Measurements from ENCODE around the gene ANKRD10. TPM values are rescaled to one million over a fixed set of nuclear protein-coding genes. Genes with fewer than 3 reads are reported as not detected.

Gene ANKRD10
- 100 to 1,000 TPM; 106 to 225 (median 159) TPM for total RNA-seq
- polyA plus RNA-seq: 100 to 1,000 TPM in 1 of 3 donors, 10 to 100 TPM in 2; 82.0 to 123 (median 99.3) TPM
- long read RNA-seq, donor 1, transcript ANKRD10-201 (6 exons, 2,495 nt): major isoform, 65 of 122 reads
- long read RNA-seq, donor 1, partial matches to known transcripts: 30 of 122 reads
- long read RNA-seq, donor 1, other reads (novel, unspliced or antisense): 26 of 122 reads
- long read RNA-seq, donor 2, transcript ANKRD10-201 (6 exons, 2,495 nt): major isoform, 83 of 168 reads
- long read RNA-seq, donor 2, partial matches to known transcripts: 48 of 168 reads
- long read RNA-seq, donor 2, other reads (novel, unspliced or antisense): 35 of 168 reads

DNA sequence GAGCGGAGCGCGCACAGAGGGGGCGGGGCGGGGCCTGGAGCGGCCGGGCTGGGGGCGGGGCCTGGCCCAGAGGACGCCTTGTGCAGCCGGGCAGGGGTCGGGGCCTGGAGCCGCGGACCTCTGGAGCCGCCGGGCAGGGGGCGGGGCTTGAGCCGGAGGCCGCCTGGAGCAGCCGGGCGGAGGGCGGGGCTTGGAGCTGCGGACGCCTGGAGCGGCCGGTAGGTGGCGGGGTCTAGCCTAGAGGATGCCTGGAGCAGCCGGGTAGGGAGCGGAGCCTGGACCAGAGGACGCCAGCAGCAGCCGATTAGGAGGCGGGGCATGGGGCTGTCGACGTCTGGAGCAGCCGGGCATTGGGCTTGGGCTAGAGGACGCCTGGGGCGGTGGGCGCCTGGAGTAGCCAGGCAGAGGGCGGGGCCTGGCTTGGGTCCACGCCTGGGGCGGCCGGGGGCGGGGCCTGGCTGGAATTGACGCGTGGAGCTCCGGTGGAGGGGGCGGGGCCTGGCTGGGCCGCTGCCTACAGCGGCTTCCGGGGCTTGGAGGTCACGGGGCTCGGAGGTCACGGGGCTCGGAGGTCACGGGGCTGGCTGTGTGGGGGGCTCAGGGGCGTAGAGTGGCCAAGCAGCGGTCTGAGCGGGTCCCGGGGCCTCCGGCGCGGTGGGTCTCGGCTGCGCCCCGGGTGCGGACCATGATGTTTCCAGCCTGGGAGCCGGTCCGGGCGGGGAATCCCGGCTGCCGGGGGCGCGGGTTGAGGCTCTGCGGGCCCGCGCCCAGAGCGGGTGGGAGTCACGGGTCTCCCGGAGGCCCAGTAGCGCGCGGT lies at the start of gene ANKRD10:
ANKRD10 (minus strand) TSS at position 13 of the 817 bp plus-strand sequence. CDS start 135 bp downstream, outside the sequence.
- Histone ChIP-seq H3K4me3 (peak within 1 kb of the TSS; percentile 89), H3K36me3 (ENCODE audit: insufficient read depth in 1 of 2, low read depth in 1 of 2) (peaks cover 0 to 2% of the 10 kb centered on the region in 2 donors), H3K9me3 (no peaks in the 10 kb centered on the region), H3K27me3 (ENCODE audit: insufficient read depth in 3 of 3, low read length in 2 of 3) (no peaks in the 10 kb centered on the region), H3K4me1 (peaks cover 43% of the 10 kb centered on the region), H3K27ac (peak within 1 kb of the TSS; percentile 99)
- ATAC-seq: peak; percentile 79 to 88 (median 82)
- TF ChIP-seq, protein P1, sequence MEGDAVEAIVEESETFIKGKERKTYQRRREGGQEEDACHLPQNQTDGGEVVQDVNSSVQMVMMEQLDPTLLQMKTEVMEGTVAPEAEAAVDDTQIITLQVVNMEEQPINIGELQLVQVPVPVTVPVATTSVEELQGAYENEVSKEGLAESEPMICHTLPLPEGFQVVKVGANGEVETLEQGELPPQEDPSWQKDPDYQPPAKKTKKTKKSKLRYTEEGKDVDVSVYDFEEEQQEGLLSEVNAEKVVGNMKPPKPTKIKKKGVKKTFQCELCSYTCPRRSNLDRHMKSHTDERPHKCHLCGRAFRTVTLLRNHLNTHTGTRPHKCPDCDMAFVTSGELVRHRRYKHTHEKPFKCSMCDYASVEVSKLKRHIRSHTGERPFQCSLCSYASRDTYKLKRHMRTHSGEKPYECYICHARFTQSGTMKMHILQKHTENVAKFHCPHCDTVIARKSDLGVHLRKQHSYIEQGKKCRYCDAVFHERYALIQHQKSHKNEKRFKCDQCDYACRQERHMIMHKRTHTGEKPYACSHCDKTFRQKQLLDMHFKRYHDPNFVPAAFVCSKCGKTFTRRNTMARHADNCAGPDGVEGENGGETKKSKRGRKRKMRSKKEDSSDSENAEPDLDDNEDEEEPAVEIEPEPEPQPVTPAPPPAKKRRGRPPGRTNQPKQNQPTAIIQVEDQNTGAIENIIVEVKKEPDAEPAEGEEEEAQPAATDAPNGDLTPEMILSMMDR (IDR thresholded peaks at IDR 0.05): peak; percentile 86
- 0 to 1% (median 0%) methylated on average over 27 to 80 of the region's 81 CpGs for WGBS, 3 donors
- intact Hi-C loops (cut with DNase I): loop anchor here (1.0 to 10.0 kb wide), 4 partner anchors 45 to 300 kb away; no protein-coding TSS in a partner anchor
- peak; percentile 99 to 100 for DNase-seq

- TF ChIP-seq, protein P1 (IDR thresholded peaks at IDR 0.05): no peak
- no peaks in the 10 kb centered on the region for H3K27me3 ChIP-seq (ENCODE audit: insufficient read depth in 3 of 3, low read length in 2 of 3)
- intact Hi-C loops (cut with DNase I): no loop called here
- no peaks in the 10 kb centered on the region for H3K9me3 ChIP-seq
- H3K27ac ChIP-seq: no peak overlapping the region
- no peaks in the 10 kb centered on the region for H3K4me1 ChIP-seq
- WGBS, 3 donors: 77 to 91% (median 79%) methylated on average over 6 of the region's 6 CpGs
- ATAC-seq (no peak), DNase-seq (no peak)
- H3K4me3 ChIP-seq: no peak overlapping the region
- no peaks in the 10 kb centered on the region for H3K36me3 ChIP-seq (ENCODE audit: insufficient read depth in 1 of 2, low read depth in 1 of 2)
These were observed 49.6 kb upstream of the ANKRD10 start for GRCh38 chr13:110964229-110965037.

- DNase-seq: no peak
- WGBS, 3 donors: 92 to 94% (median 94%) methylated on average over 3 of the region's 3 CpGs
- TF ChIP-seq, protein P1 (IDR thresholded peaks at IDR 0.05): no peak
- intact Hi-C loops (cut with DNase I): no loop called here
- no peak for ATAC-seq
- H3K4me3 ChIP-seq: no peak overlapping the region
- H3K36me3 ChIP-seq (ENCODE audit: insufficient read depth in 1 of 2, low read depth in 1 of 2): no peaks in the 10 kb centered on the region
- no peak overlapping the region for H3K27ac ChIP-seq
- no peaks in the 10 kb centered on the region for H3K9me3 ChIP-seq
- no peaks in the 10 kb centered on the region for H3K27me3 ChIP-seq (ENCODE audit: insufficient read depth in 3 of 3, low read length in 2 of 3)
- H3K4me1 ChIP-seq: no peaks in the 10 kb centered on the region
These were observed 48.7 kb upstream of the ANKRD10 start for GRCh38 chr13:110963554-110963970.

- Histone ChIP-seq H3K27me3 (ENCODE audit: insufficient read depth in 3 of 3, low read length in 2 of 3) (no peaks in the 10 kb centered on the region), H3K9me3 (no peaks in the 10 kb centered on the region), H3K4me1 (no peaks in the 10 kb centered on the region), H3K4me3 (no peak overlapping the region), H3K36me3 (ENCODE audit: insufficient read depth in 1 of 2, low read depth in 1 of 2) (no peaks in the 10 kb centered on the region), H3K27ac (no peak overlapping the region)
- 97 to 98% (median 97%) methylated on average over 1 of the region's 1 CpG for WGBS, 3 donors
- TF ChIP-seq, protein P1 (IDR thresholded peaks at IDR 0.05): no peak
- intact Hi-C loops (cut with DNase I): no loop called here
- DNase-seq: no peak
- no peak for ATAC-seq
These were observed 47.1 kb upstream of the ANKRD10 start for GRCh38 chr13:110961959-110962358.
